Limb (tissue), 2 donors: Measurements from ENCODE around the gene C1orf167.
A peak's percentile ranks its signal among the peaks of the same experiment; 100 is the strongest.

ENCODE experiments used
- DNase-seq, 2 donors: peaks; one replicate each; pipeline ENCODE4 v3.0.0-alpha.2; 2016; ENCODE audit errors: extremely low spot score in 2 of 2

The C1orf167 gene

GRCh38 chr1:11784993-11785769 is 23.2 kb downstream of the C1orf167 start:
- peak in 1 of 2 donors; percentile 66 for DNase-seq

- no peak for DNase-seq
Observed at GRCh38 chr1:11786168-11786567, 24.2 kb downstream of the C1orf167 start.

- peak in 1 of 2 donors; percentile 54 for DNase-seq
Observed at GRCh38 chr1:11787251-11787803, 25.3 kb downstream of the C1orf167 start.

- DNase-seq = no peak
Observed at GRCh38 chr1:11787804-11788436, 25.9 kb downstream of the C1orf167 start.

- DNase-seq = no peak
Observed at GRCh38 chr1:11788549-11789053, 26.6 kb downstream of the C1orf167 start.

GRCh38 chr1:11789126-11790067 is 27.4 kb downstream of the C1orf167 start:
- DNase-seq = no peak

- DNase-seq = no peak
Observed at GRCh38 chr1:11790101-11790879, 28.3 kb downstream of the C1orf167 start.

GRCh38 chr1:11790880-11791715 is 29.1 kb downstream of the C1orf167 start:
- no peak for DNase-seq

- no peak for DNase-seq
Observed at GRCh38 chr1:11792106-11792505, 30.1 kb downstream of the C1orf167 start.

GRCh38 chr1:11793819-11794218 is 31.8 kb downstream of the C1orf167 start:
- DNase-seq = no peak

GRCh38 chr1:11794446-11795237 is 32.6 kb downstream of the C1orf167 start:
- no peak for DNase-seq

GRCh38 chr1:11795238-11795890 is 33.4 kb downstream of the C1orf167 start:
- no peak for DNase-seq

- no peak for DNase-seq
Observed at GRCh38 chr1:11796036-11796828, 34.2 kb downstream of the C1orf167 start.

- DNase-seq = no peak
Observed at GRCh38 chr1:11797525-11798216, 35.7 kb downstream of the C1orf167 start.

GRCh38 chr1:11799099-11799498 is 37.1 kb downstream of the C1orf167 start:
- no peak for DNase-seq

GRCh38 chr1:11799896-11800295 is 37.9 kb downstream of the C1orf167 start:
- no peak for DNase-seq

GRCh38 chr1:11800391-11800755 is 38.4 kb downstream of the C1orf167 start:
- no peak for DNase-seq
